Vagina (tissue), 2 donors: ENCODE results near the gene GTSF1L. TPM values are rescaled to one million over a fixed set of nuclear protein-coding genes. Genes with fewer than 3 reads are reported as not detected.
"Not testable (repeated sequence)": the region's sequence is repeated elsewhere in the genome, so short reads cannot be mapped to it uniquely, and the experiment has no call there.

ENCODE experiments used
- DNase-seq, 2 donors: peaks; one replicate each; pipeline ENCODE4 v3.0.0-alpha.2; 2017; ENCODE audit errors: extremely low spot score in 2 of 2
- H3K27ac ChIP-seq: fragments of 200-600 bp; sonication (generic); one replicate; pipeline ENCODE4 v1.5.1; 2019
- H3K27me3 ChIP-seq: fragments of 200-600 bp; sonication (generic); one replicate; pipeline ENCODE4 v1.5.1; 2019
- H3K36me3 ChIP-seq, 2 donors: fragments of 200-600 bp; sonication (generic); one replicate each; pipeline ENCODE4 v1.5.1; 2017 to 2019
- H3K4me1 ChIP-seq: fragments of 200-600 bp; sonication (generic); one replicate; pipeline ENCODE4 v1.5.1; 2019
- H3K4me3 ChIP-seq, 2 donors: fragments of 200-600 bp; sonication (generic); 1 replicate in 1 of 2; 2 replicates in 1 of 2; pipeline ENCODE4 v1.5.1; 2016 to 2019
- H3K9me3 ChIP-seq: fragments of 200-600 bp; sonication (generic); one replicate; pipeline ENCODE4 v1.5.1; 2019
- POLR2A ChIP-seq, 2 donors: fragments of 450-650 bp; IDR thresholded peaks; one replicate each; pipeline ENCODE4 v1.6.1; 2017; ENCODE audit warnings: antibody characterized with exemption in 2 of 2, mild to moderate bottlenecking in 2 of 2, moderate library complexity in 2 of 2
- POLR2AphosphoS5 ChIP-seq, 2 donors: sonication (generic); formaldehyde crosslinking; IDR thresholded peaks; one replicate each; pipeline ENCODE4 v1.9.0; 2017; ENCODE audit warnings: antibody characterized with exemption in 2 of 2, mild to moderate bottlenecking in 2 of 2, low read depth in 1 of 2; ENCODE audit not compliant: insufficient read depth in 1 of 2
- intact Hi-C: fragments of 100-400 bp; cut with DNase I; formaldehyde crosslinking; loops from one replicate; pipeline ENCODE4 v1.15.1; 2023
- total RNA-seq: library from RNA; depleted of rRNA; stranded (reverse); fragments of >200 nt; gene quantifications from one replicate; pipeline ENCODE4 v1.2.3, GENCODE V29; 2016
- TF ChIP-seq, protein P1 (sequence below), 3 experiments: fragments of 450-650 bp in 2 of 3; fragments of 200-600 bp in 1 of 3; sonication (generic) in 1 of 3; IDR thresholded peaks; one replicate each; pipeline ENCODE4 v1.5.1; 2017 to 2019; ENCODE audit warnings: antibody characterized with exemption in 3 of 3, mild to moderate bottlenecking in 2 of 3, moderate library complexity in 2 of 3

GTSF1L gene
- total RNA-seq, 1 donor from 2014 or later, result not detected

DNA sequence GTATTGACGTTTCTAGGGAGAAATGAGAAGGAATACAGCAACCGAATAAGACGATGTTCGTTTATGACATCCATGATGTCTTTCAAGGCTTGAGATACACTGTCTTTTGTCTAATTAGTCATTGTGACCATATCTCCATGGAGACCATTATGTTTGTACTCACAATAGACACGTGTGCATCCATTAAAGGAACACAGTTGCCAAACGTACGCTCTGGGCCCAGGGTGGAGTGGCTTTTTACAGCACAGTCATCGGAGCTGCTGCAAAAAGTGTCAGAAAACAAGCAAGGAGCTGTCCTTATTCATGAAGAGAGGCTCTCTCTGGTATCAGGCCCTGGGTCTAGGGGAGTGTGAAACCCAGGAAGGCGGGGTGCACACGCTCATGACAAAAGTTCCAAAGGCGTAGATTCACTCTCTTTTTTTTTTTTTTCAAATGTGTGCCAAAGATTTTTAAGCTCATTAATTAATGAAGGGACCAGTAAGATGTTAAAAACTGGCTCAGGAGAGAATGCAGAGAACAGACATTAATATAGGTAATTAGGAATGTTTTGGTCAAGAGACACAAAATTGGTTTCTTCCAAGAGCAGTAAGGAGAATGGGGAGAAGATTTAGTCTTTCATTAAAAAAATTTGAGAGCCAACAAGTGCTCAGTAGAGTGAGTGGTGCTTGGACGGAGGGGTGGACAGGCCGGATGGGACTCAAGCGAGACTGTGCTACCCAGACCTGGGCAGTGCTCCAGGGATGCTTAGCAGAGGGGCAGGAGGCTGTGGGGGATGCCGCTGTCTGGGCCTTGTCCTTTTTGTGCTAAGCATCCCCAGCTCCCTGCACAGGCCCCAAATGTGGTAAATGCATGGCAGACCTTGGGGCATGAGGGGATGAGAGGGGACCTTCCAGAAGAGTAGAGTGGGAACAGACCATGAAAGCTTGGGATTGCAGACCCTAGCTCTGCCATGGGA is 34.9 kb upstream of the GTSF1L start:
- Histone ChIP-seq H3K9me3 (no peaks in the 10 kb centered on the region), H3K27me3 (no peaks in the 10 kb centered on the region), H3K4me3 (no peak overlapping the region), H3K27ac (no peak overlapping the region), H3K4me1 (no peaks in the 10 kb centered on the region), H3K36me3 (no peaks in the 10 kb centered on the region)
- TF ChIP-seq, protein P1, sequence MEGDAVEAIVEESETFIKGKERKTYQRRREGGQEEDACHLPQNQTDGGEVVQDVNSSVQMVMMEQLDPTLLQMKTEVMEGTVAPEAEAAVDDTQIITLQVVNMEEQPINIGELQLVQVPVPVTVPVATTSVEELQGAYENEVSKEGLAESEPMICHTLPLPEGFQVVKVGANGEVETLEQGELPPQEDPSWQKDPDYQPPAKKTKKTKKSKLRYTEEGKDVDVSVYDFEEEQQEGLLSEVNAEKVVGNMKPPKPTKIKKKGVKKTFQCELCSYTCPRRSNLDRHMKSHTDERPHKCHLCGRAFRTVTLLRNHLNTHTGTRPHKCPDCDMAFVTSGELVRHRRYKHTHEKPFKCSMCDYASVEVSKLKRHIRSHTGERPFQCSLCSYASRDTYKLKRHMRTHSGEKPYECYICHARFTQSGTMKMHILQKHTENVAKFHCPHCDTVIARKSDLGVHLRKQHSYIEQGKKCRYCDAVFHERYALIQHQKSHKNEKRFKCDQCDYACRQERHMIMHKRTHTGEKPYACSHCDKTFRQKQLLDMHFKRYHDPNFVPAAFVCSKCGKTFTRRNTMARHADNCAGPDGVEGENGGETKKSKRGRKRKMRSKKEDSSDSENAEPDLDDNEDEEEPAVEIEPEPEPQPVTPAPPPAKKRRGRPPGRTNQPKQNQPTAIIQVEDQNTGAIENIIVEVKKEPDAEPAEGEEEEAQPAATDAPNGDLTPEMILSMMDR (IDR thresholded peaks at IDR 0.05), result no peak
- TF ChIP-seq POLR2AphosphoS5 (IDR thresholded peaks at IDR 0.05; ENCODE audit: insufficient read depth in 1 of 2, low read depth in 1 of 2) (no peak), POLR2A (IDR thresholded peaks at IDR 0.05) (no peak)
- DNase-seq, result no peak
- intact Hi-C loops, result no loop called here

DNA sequence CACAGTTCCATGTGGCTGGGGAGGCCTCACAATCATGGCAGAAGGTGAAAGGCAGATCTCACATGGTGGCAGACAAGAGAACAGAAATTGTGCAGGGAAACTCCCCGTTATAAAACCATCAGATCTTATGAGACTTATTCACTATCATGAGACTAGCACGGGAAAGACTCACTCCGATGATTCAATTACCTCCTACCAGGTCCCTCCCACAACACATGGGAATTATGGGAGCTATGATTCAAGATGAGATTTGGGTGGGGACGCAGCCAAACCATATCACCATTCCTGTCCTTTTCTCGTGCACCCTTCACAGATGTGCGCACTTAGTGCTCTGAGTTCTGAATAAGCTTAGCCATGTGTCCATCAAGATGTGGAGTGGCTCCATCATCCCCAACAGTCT is 31.1 kb upstream of the GTSF1L start:
- H3K9me3 ChIP-seq, intact Hi-C loops, H3K4me3 ChIP-seq, H3K36me3 ChIP-seq, H3K27me3 ChIP-seq, H3K27ac ChIP-seq, DNase-seq, H3K4me1 ChIP-seq: not testable (repeated sequence)

GRCh38 chr20:43755851-43756250 is 29.0 kb upstream of the GTSF1L start:
- intact Hi-C loops, result no loop called here
- TF ChIP-seq POLR2AphosphoS5 (IDR thresholded peaks at IDR 0.05; ENCODE audit: insufficient read depth in 1 of 2, low read depth in 1 of 2) (no peak), POLR2A (IDR thresholded peaks at IDR 0.05) (no peak)
- TF ChIP-seq, protein P1 (IDR thresholded peaks at IDR 0.05), result no peak
- H3K27ac ChIP-seq, result no peak overlapping the region

DNA sequence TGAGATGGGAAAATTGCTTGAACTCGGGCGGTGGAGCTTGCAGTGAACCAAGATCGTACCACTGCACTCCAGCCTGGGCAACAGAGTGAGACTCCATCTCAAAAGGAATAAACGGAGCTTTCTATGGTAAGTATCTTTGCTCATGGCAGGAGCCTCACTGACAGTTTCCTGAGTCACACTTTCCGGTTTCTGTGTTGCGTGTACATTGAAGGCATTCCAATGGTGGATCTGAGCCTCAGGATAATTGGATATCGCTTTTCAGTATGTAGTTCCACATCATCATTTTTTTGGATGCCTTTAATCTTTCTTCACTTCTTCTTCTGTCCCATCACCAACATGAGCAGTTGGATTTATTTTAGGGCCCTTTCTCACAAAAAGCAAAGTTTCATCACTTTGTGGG is 28.6 kb upstream of the GTSF1L start:
- no peaks in the 10 kb centered on the region for H3K9me3 ChIP-seq
- H3K36me3 ChIP-seq, result no peaks in the 10 kb centered on the region
- intact Hi-C loops, result no loop called here
- no peaks in the 10 kb centered on the region for H3K27me3 ChIP-seq
- no peak for TF ChIP-seq POLR2A (IDR thresholded peaks at IDR 0.05)
- TF ChIP-seq, protein P1 (IDR thresholded peaks at IDR 0.05), result no peak
- TF ChIP-seq POLR2AphosphoS5 (IDR thresholded peaks at IDR 0.05; ENCODE audit: insufficient read depth in 1 of 2, low read depth in 1 of 2), result no peak
- no peaks in the 10 kb centered on the region for H3K4me1 ChIP-seq
- DNase-seq, result no peak
- H3K27ac ChIP-seq, result no peak overlapping the region
- H3K4me3 ChIP-seq, result no peak overlapping the region

More at GRCh38 chr20:43755851-43756250, 29.0 kb upstream of the GTSF1L start:
- Histone ChIP-seq H3K9me3 (no peaks in the 10 kb centered on the region), H3K36me3 (no peaks in the 10 kb centered on the region), H3K27me3 (no peaks in the 10 kb centered on the region), H3K4me3 (no peak overlapping the region), H3K4me1 (no peaks in the 10 kb centered on the region)
- DNase-seq, result no peak

DNA sequence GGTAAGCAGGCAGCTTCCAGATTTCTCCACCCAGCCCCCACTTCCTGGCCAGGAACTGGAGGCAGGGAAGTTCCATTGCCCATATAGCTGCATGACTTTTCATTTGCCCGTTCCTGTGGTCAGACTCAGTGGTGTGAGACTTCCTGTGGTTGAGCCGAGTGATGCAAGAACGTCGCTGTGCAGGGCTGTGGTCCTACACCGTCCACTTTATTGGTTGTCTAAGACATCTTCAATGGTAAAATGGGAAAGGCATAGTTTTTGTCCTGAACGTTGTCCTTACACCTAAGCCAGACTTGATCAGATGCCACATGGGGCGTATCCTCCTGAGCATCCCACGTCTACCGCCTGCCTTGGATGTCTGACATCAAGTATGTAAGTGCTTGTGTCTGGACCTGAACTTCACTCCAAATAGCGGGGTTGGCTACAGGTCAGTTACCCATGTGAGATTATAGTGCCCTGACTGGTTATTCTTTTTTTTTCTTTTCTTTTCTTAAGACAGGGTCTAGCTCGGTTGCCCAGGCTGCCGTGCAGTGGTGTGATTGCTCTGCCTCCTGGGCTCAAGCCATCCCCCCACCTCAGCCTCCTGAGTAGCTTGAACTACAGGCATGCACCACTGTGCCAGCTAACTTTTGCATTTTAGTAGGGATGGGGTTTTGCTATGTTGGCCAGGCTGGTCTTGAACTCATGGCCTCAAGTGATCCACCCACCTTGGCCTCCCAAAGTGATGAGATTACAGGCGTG is 25.9 kb upstream of the GTSF1L start:
- no peak for TF ChIP-seq POLR2AphosphoS5 (IDR thresholded peaks at IDR 0.05; ENCODE audit: insufficient read depth in 1 of 2, low read depth in 1 of 2)
- TF ChIP-seq, protein P1 (IDR thresholded peaks at IDR 0.05), result no peak
- no peak for TF ChIP-seq POLR2A (IDR thresholded peaks at IDR 0.05)
- H3K4me3 ChIP-seq, result no peak overlapping the region
- no peak overlapping the region for H3K27ac ChIP-seq
- H3K27me3 ChIP-seq, result no peaks in the 10 kb centered on the region
- H3K36me3 ChIP-seq, result no peaks in the 10 kb centered on the region
- intact Hi-C loops, result no loop called here
- DNase-seq, result no peak
- no peaks in the 10 kb centered on the region for H3K9me3 ChIP-seq
- no peaks in the 10 kb centered on the region for H3K4me1 ChIP-seq
